GM18520 (cell line): ENCODE data around the gene SPTBN4.
"Not testable (repeated sequence)": the region's sequence is repeated elsewhere in the genome, so short reads cannot be mapped to it uniquely, and the experiment has no call there.

Source experiments
- ATAC-seq: cut with Tn5 transposase; IDR thresholded peaks from one replicate; pipeline ENCODE4 v1.9.1; 2021; ENCODE audit not compliant: unreplicated experiment

The SPTBN4 gene

GRCh38 chr19:40502647-40503319, 36.0 kb downstream of the SPTBN4 start:
- no peak for ATAC-seq

DNA sequence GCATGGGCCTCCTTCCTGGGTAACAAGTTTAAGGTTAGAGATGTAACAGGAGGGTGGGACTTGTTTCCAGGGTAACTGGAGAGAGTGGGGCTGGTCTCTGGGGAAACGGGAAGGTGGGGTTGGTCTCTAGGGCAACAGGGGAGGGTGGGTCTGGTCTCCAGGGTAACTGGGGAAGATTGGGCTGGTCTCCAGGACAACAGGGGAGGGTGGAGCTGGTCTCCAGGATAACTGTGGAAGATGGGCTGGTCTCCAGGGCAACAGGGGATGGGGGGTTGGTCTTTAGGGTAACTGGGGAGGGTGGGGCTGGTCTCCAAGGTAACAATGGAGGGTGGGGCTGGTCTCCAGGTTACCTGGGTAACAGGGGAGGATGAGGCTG, 36.5 kb downstream of the SPTBN4 start:
- ATAC-seq, result no peak

- no peak for ATAC-seq
Measured at GRCh38 chr19:40506099-40506498, 39.3 kb downstream of the SPTBN4 start.

DNA sequence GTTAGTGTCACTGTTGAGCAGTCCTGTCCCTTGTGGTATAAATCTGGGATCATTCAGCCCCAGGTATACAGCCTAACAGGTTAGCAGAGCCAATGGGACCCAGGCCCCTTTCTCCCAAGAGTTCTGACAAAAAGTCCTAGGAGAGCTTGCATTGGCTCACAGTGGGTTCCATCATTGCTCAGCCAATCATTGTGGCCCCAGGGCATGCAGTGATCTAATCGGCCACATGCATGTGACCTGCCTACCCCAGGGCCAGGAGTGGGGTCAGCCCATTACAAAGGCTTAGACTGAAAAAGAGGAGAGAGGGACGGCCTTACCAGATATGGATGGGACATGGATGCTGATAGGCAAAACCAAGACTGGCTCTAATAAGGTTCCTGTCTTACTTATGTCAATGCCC, 41.1 kb downstream of the SPTBN4 start:
- no peak for ATAC-seq

DNA sequence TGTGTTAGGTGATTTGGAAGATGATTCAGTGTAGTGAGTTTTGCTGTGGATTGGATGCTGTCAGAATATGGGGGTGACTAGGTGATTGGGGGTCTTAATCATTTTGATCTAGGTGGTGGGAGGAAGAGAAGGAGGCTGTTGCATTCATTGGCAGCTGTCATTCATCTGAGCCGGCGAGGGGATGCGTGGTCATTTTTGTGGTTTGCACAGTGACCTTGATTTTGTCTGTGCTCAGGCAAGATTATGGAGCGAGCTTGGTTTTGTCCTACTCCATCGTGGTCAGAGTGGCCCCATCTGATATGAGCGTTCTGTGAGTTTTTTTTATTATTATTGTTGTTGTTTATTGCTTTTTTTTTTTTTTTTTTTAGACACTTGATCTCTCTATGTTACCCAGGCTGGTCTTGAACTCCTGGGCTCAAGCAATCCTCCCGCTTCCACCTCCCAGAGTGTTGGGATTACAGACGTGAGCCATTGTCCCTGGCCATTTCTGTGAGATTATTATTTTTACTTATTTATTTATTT, 42.0 kb downstream of the SPTBN4 start:
- no peak for ATAC-seq

DNA sequence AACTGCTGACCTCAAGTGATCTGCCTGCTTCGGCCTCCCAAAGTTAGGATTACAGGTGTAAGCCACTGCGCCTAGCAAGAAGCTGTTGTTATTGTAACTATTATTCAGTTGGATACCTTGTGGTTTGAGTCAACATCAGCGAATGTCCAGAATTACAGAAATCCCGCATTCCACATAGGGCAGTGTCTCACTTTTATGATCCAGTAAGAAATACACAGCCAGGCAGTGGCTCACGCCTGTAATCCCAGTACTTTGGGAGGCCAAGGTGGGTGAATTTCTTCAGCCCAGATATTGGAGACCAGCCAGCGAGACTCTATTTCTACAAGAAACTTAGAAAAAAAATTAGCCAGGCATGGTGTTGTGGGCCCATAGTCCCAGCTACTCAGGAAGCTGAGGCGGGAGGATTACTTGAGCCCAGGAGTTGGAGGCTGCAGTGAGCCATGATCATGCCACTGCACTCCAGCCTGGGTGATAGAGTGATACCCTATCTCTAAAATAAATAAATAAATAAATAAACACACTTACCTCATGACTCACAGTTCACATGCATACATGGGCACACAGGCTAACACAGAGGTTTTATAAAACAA, 43.8 kb downstream of the SPTBN4 start:
- no peak for ATAC-seq

DNA sequence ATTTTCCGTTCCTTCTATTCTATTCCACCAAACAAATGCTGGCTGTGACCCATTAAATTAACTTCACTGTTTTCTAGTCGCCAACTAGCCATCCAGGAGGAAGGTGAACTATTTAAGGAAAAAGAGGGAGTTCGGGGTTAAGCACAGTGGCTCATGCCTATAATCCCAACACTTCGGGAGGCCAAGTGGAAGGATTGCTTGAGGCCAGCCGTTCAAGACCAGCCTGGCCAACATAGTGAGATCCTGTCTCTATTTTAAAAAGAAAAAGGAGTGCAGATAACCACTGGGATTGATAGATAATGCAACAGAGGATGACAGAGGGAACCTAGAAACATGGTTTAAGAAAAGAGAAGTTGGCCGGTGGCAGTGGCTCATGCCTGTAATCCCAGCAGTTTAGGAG, 44.7 kb downstream of the SPTBN4 start:
- ATAC-seq, result no peak

DNA sequence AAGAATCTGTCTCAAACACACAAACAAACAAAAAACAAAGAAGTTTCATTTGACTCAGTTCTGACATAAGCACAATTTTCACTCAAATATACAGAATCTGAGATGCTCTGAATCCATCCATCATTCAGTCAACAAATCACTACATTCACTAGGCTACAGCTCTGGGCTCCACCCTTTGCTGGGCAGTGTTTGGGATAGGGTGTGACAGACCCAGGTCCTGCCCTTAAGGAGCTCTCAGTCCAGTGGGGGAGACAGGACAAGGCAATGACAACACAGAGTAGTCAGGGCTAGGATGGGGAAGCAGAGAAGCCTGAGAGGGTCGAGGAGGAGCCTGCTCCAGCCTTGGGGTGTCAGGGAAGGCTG, 45.3 kb downstream of the SPTBN4 start:
- no peak for ATAC-seq

GRCh38 chr19:40512473-40513344, 45.9 kb downstream of the SPTBN4 start:
- ATAC-seq, result no peak

GRCh38 chr19:40513345-40513678, 46.5 kb downstream of the SPTBN4 start:
- no peak for ATAC-seq

- no peak for ATAC-seq
Measured at GRCh38 chr19:40513741-40514315, 47.0 kb downstream of the SPTBN4 start.

- ATAC-seq, result no peak
Measured at GRCh38 chr19:40517248-40517647, 50.4 kb downstream of the SPTBN4 start.

GRCh38 chr19:40519352-40520322, 52.8 kb downstream of the SPTBN4 start:
- ATAC-seq, result no peak

- ATAC-seq, result no peak
Measured at GRCh38 chr19:40521276-40521675, 54.5 kb downstream of the SPTBN4 start.

- not testable (repeated sequence) for ATAC-seq
Measured at GRCh38 chr19:40521900-40522299, 55.1 kb downstream of the SPTBN4 start.

- no peak for ATAC-seq
Measured at GRCh38 chr19:40523322-40524047, 56.7 kb downstream of the SPTBN4 start.

DNA sequence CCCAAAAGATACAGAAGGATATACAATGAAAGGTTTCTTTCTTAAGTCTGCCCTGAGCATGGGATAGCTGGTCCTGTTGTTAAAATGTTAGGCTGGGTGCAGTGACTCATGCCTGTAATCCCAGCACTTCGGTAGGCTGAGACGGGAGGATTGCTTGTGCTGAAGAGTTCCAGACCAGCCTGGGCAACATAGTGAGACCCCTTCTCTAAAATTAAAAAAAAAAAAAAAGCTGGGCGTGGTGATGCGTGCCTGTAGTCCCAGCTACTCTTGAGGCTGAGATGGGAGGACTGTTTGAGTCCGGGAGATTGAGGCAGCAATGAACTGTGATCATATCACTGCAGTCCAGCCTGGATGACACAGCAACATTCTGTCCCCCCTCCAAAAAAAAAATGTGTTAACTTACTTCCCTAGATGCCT, 57.3 kb downstream of the SPTBN4 start:
- ATAC-seq, result no peak

DNA sequence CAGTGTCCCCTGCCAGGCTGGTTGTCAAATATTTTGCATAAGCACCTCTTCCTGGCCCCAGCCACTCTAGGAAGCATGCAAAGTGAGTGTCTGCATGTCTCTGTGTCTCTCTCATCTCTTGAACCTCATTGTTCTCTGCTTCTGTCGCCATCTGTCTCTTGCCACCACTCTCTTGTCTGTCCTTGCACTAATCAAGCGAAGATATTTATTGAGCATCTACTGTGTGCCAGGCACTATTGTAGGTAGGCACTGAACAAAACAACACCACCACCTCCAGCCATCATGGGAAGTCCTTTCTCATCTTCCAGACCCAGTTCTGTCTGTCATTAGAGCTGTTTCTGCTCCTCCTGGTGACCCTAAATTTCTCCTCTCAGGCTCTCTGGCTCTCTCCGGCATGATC, 57.9 kb downstream of the SPTBN4 start:
- no peak for ATAC-seq

- ATAC-seq, result no peak
Measured at GRCh38 chr19:40525234-40526051, 58.6 kb downstream of the SPTBN4 start.
